ENCODE data around the gene RFTN2.
"Not testable (repeated sequence)": the region's sequence is repeated elsewhere in the genome, so short reads cannot be mapped to it uniquely, and the experiment has no call there.

RFTN2 gene

GRCh38 chr2:197596766-197597165, 78.6 kb downstream of the RFTN2 start:
- H3K27me3 ChIP-seq (ENCODE audit: insufficient read depth, low read length), result no peaks in the 10 kb centered on the region
- no peaks in the 10 kb centered on the region for H3F3A ChIP-seq (ENCODE audit: insufficient read depth, low read length)
- no peaks in the 10 kb centered on the region for H3K36me3 ChIP-seq (ENCODE audit: insufficient read depth, low read length)
- no peak for TF ChIP-seq EZH2 (IDR thresholded peaks at IDR 0.05; ENCODE audit: borderline replicate concordance, low read length)
- TF ChIP-seq CTCF (IDR thresholded peaks at IDR 0.05; ENCODE audit: low read length), result no peak
- no peaks in the 10 kb centered on the region for H3K9me3 ChIP-seq (ENCODE audit: low read length)
- no peak overlapping the region for H3K27ac ChIP-seq (ENCODE audit: low read depth, low read length, poor library complexity, severe bottlenecking)
- H3K9ac ChIP-seq (ENCODE audit: low read length), result no peak overlapping the region
- no peak overlapping the region for H2AFZ ChIP-seq (ENCODE audit: low read length)
- H3K4me3 ChIP-seq (ENCODE audit: low read depth, low read length, poor library complexity, severe bottlenecking), result no peak overlapping the region
- no peaks in the 10 kb centered on the region for H3K79me2 ChIP-seq (ENCODE audit: insufficient read depth, low read length)
- H3K4me2 ChIP-seq (ENCODE audit: low read length), result no peak overlapping the region
- peaks cover 5% of the 10 kb centered on the region for H3K4me1 ChIP-seq (ENCODE audit: insufficient read depth, low read length, severe bottlenecking)
- no peaks in the 10 kb centered on the region for H4K20me1 ChIP-seq (ENCODE audit: insufficient read depth, low read length)
- H3K9me2 ChIP-seq (ENCODE audit: low read depth, low read length), result no peaks in the 10 kb centered on the region

- Histone ChIP-seq H4K20me1 (ENCODE audit: insufficient read depth, low read length) (no peaks in the 10 kb centered on the region), H3K4me3 (ENCODE audit: low read depth, low read length, poor library complexity, severe bottlenecking) (no peak overlapping the region)
- TF ChIP-seq CTCF (IDR thresholded peaks at IDR 0.05; ENCODE audit: low read length) (no peak), EZH2 (IDR thresholded peaks at IDR 0.05; ENCODE audit: borderline replicate concordance, low read length) (no peak)
Observed at GRCh38 chr2:197591339-197592072, 83.9 kb downstream of the RFTN2 start.

GRCh38 chr2:197587255-197587654, 88.1 kb downstream of the RFTN2 start:
- not testable (repeated sequence) for H3K9me3 ChIP-seq (ENCODE audit: low read length); H3K9me2 ChIP-seq (ENCODE audit: low read depth, low read length); H2AFZ ChIP-seq (ENCODE audit: low read length); H3K79me2 ChIP-seq (ENCODE audit: insufficient read depth, low read length); H3K27me3 ChIP-seq (ENCODE audit: insufficient read depth, low read length); H3K27ac ChIP-seq (ENCODE audit: low read depth, low read length, poor library complexity, severe bottlenecking); H3F3A ChIP-seq (ENCODE audit: insufficient read depth, low read length); H3K4me3 ChIP-seq (ENCODE audit: low read depth, low read length, poor library complexity, severe bottlenecking); H3K4me2 ChIP-seq (ENCODE audit: low read length); H3K36me3 ChIP-seq (ENCODE audit: insufficient read depth, low read length); H4K20me1 ChIP-seq (ENCODE audit: insufficient read depth, low read length); H3K4me1 ChIP-seq (ENCODE audit: insufficient read depth, low read length, severe bottlenecking); H3K9ac ChIP-seq (ENCODE audit: low read length)

More at GRCh38 chr2:197591339-197592072, 83.9 kb downstream of the RFTN2 start:
- Histone ChIP-seq H3K9me2 (ENCODE audit: low read depth, low read length) (no peaks in the 10 kb centered on the region), H3K9ac (ENCODE audit: low read length) (no peak overlapping the region), H3K4me1 (ENCODE audit: insufficient read depth, low read length, severe bottlenecking) (no peaks in the 10 kb centered on the region), H3F3A (ENCODE audit: insufficient read depth, low read length) (no peaks in the 10 kb centered on the region), H3K27ac (ENCODE audit: low read depth, low read length, poor library complexity, severe bottlenecking) (no peak overlapping the region), H2AFZ (ENCODE audit: low read length) (no peak overlapping the region), H3K27me3 (ENCODE audit: insufficient read depth, low read length) (no peaks in the 10 kb centered on the region), H3K4me2 (ENCODE audit: low read length) (no peak overlapping the region), H3K36me3 (ENCODE audit: insufficient read depth, low read length) (no peaks in the 10 kb centered on the region), H3K79me2 (ENCODE audit: insufficient read depth, low read length) (no peaks in the 10 kb centered on the region), H3K9me3 (ENCODE audit: low read length) (no peaks in the 10 kb centered on the region)

GRCh38 chr2:197580166-197580565, 95.2 kb downstream of the RFTN2 start:
- H3F3A ChIP-seq (ENCODE audit: insufficient read depth, low read length); H4K20me1 ChIP-seq (ENCODE audit: insufficient read depth, low read length); H3K79me2 ChIP-seq (ENCODE audit: insufficient read depth, low read length); H3K27me3 ChIP-seq (ENCODE audit: insufficient read depth, low read length); H3K4me2 ChIP-seq (ENCODE audit: low read length); H3K9me2 ChIP-seq (ENCODE audit: low read depth, low read length); H2AFZ ChIP-seq (ENCODE audit: low read length); H3K36me3 ChIP-seq (ENCODE audit: insufficient read depth, low read length); H3K27ac ChIP-seq (ENCODE audit: low read depth, low read length, poor library complexity, severe bottlenecking); H3K4me3 ChIP-seq (ENCODE audit: low read depth, low read length, poor library complexity, severe bottlenecking); H3K9ac ChIP-seq (ENCODE audit: low read length); H3K4me1 ChIP-seq (ENCODE audit: insufficient read depth, low read length, severe bottlenecking); H3K9me3 ChIP-seq (ENCODE audit: low read length): not testable (repeated sequence)

- H3K4me2 ChIP-seq (ENCODE audit: low read length); H3K4me3 ChIP-seq (ENCODE audit: low read depth, low read length, poor library complexity, severe bottlenecking); H3K9me3 ChIP-seq (ENCODE audit: low read length); H3K79me2 ChIP-seq (ENCODE audit: insufficient read depth, low read length); H3K27me3 ChIP-seq (ENCODE audit: insufficient read depth, low read length); H3K9me2 ChIP-seq (ENCODE audit: low read depth, low read length); H3K36me3 ChIP-seq (ENCODE audit: insufficient read depth, low read length); H3K9ac ChIP-seq (ENCODE audit: low read length); H3K27ac ChIP-seq (ENCODE audit: low read depth, low read length, poor library complexity, severe bottlenecking); H3K4me1 ChIP-seq (ENCODE audit: insufficient read depth, low read length, severe bottlenecking); H2AFZ ChIP-seq (ENCODE audit: low read length); H4K20me1 ChIP-seq (ENCODE audit: insufficient read depth, low read length); H3F3A ChIP-seq (ENCODE audit: insufficient read depth, low read length): not testable (repeated sequence)
Observed at GRCh38 chr2:197578294-197578693, 97.1 kb downstream of the RFTN2 start.
